NB4 (cell line): ENCODE measurements around the gene LGALS3BP.

Source experiments
- DNase-seq: peaks from one replicate; pipeline ENCODE4 v3.0.0; 2010; ENCODE audit warnings: low read depth
- H3K4me3 ChIP-seq: one replicate; pipeline ENCODE4 v1.5.1; 2011; ENCODE audit warnings: mild to moderate bottlenecking, low read depth, low read length, moderate library complexity
- CTCF ChIP-seq: IDR thresholded peaks from one replicate; pipeline ENCODE4 v1.5.1; 2012; ENCODE audit warnings: low read depth, low read length
- MAX ChIP-seq: IDR thresholded peaks from 2 replicates; pipeline ENCODE4 v1.6.1; 2011; ENCODE audit warnings: low read depth, low read length
- MYC ChIP-seq: IDR thresholded peaks from 2 replicates; pipeline ENCODE4 v1.6.1; 2011; ENCODE audit warnings: low read depth, low read length
- POLR2A ChIP-seq: IDR thresholded peaks from 2 replicates; pipeline ENCODE4 v1.6.1; 2011; ENCODE audit warnings: mild to moderate bottlenecking; ENCODE audit not compliant: insufficient read length; ENCODE audit errors: extremely low read depth

Gene LGALS3BP

DNA sequence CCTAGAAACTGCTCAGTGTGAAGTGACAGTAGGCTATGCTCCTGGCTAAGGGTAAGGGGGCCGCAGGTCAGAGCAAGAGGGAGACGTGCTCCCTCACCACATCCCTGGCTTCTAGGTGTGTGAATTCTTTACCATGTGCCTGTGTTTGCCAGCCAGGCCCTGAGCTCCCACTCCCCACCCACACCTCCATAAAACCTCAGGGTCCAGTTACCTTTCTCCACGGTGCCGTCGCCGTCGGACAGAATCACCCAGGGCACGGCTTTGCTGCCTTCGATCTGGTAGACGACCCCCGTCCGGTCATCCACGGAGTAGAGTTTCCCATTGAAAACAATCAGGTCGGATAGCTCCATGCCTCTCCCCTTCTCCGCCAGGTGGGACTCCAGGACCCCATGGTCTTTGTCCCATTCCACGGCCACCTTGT lies 17.1 kb upstream of the LGALS3BP start:
- TF ChIP-seq MYC: no peak
- no peak for TF ChIP-seq POLR2A
- no peak for TF ChIP-seq CTCF
- no peak for TF ChIP-seq MAX
- no peak overlapping the region for H3K4me3 ChIP-seq
- DNase-seq: no peak

- TF ChIP-seq MAX (no peak), POLR2A (no peak), CTCF (no peak), MYC (no peak)
- H3K4me3 ChIP-seq: no peak overlapping the region
- no peak for DNase-seq
Measured at GRCh38 chr17:78995761-78996451, 16.2 kb upstream of the LGALS3BP start.

- TF ChIP-seq CTCF: no peak
- TF ChIP-seq MAX: no peak
- no peak for TF ChIP-seq POLR2A
- no peak for TF ChIP-seq MYC
- no peak overlapping the region for H3K4me3 ChIP-seq
- no peak for DNase-seq
Measured at GRCh38 chr17:78995022-78995760, 15.5 kb upstream of the LGALS3BP start.

DNA sequence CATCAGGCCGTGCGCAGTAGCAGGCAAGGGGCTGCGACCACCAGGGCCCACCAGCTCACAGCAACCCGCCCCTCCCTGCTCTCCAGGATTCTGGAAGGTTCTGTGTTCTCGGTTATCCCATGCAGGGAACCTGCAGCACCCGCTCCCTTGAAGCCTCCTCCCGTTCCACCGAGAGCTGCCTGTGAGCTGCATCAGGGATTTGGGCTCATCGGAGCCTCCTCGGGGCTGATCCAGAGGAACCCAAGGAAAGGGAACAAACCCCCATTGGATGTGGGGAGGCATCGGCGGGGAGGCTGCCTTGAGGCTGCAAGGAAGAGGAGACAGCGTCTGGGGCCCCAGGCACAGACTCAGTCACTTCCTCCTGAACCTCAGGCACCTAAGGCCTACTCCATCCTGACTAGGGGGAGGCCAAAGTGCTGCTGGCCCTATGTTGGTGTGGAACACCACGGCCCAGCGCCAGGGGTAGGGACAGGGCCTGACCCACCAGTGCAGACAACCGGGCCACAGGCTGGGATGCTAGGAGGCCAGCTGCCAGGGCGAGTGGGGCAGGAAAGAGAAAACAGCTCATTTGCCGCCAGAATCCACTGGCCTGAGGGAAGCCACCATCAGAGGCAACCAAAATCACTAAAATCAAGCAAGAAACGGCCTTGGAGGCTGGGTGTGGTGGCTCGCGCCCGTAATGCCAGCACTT lies 14.4 kb upstream of the LGALS3BP start:
- TF ChIP-seq MAX (no peak), MYC (no peak), CTCF (no peak), POLR2A (no peak)
- H3K4me3 ChIP-seq: no peak overlapping the region
- DNase-seq: no peak

GRCh38 chr17:78993241-78993956 lies 13.7 kb upstream of the LGALS3BP start:
- peak; percentile 43 for DNase-seq
- TF ChIP-seq POLR2A (no peak), CTCF (peak; percentile 70)
- H3K4me3 ChIP-seq: no peak overlapping the region
